ENCODE data around the gene TLE4. TPM values are rescaled to one million over a fixed set of nuclear protein-coding genes. Genes with fewer than 3 reads are reported as not detected.

TLE4 gene
- total and polyA plus RNA-seq, 10 of the 15 experiments (the other 5 are each of a cell fraction or from before 2014, with no cell fraction given) = 5.3 to 53.3 (median 23.3) TPM

GRCh38 chr9:79581388-79581787 is 9.6 kb downstream of the TLE4 start:
- peaks cover 1 to 2% of the 10 kb centered on the region in 2 experiments for H3K36me3 ChIP-seq (ENCODE audit: control insufficient read depth in 2 of 2, insufficient read depth in 2 of 2, low read length in 1 of 2)
- FAIRE-seq (no peak), DNase-seq (ENCODE audit: low read depth, low spot score) (no peak), ATAC-seq (no peak)
- RAD21 ChIA-PET (ENCODE audit: unreplicated experiment) = no interaction called here
- H4K20me1 ChIP-seq (ENCODE audit: control insufficient read depth, insufficient read depth) = no peaks in the 10 kb centered on the region; the same call in 1 of the 2 replicates
- intact Hi-C loops (cut with micrococcal nuclease; ENCODE audit: unreplicated experiment) (no loop called here), in situ Hi-C loops (cut with MboI) (no loop called here)
- SMC1A ChIA-PET (ENCODE audit: uncharacterized antibody, unreplicated experiment) = interaction anchor here (2.5 to 4.0 kb wide), 2 partner anchors 13 to 23 kb away, joined by 7 to 26 read pairs; no protein-coding TSS in a partner anchor
- CTCF ChIA-PET = interaction anchor here (0.7 to 1.3 kb wide), 2 partner anchors 23 to 44 kb away, joined by 3 to 4 read pairs; no protein-coding TSS in a partner anchor
- no peak overlapping the region for H3K27ac ChIP-seq (ENCODE audit: control insufficient read depth, insufficient read depth)
- whole genome bisulfite sequencing (ENCODE audit: insufficient coverage, insufficient replicate concordance, low lambda C conversion rate, missing lambda C conversion rate) = 96% methylated on average over 3 of the region's 3 CpGs
- H3K79me2 ChIP-seq (ENCODE audit: control insufficient read depth, insufficient read depth, low read length) = peaks cover 2% of the 10 kb centered on the region
- no peak overlapping the region for H3K9ac ChIP-seq (ENCODE audit: control insufficient read depth, insufficient read depth, low read length)
- no TSS peak for BruUV-seq (replicated peaks)
- no peak overlapping the region for H3K4me3 ChIP-seq
- POLR2A ChIA-PET = interaction anchor here (1.8 kb wide), 1 partner anchor 9 kb away, joined by 5 read pairs; no protein-coding TSS in a partner anchor
- TF ChIP-seq KAT2A (conservative IDR thresholded peaks at IDR 0.05; ENCODE audit: control insufficient read depth, low read depth, low read length) (no peak), ZNF384 (IDR thresholded peaks at IDR 0.05; ENCODE audit: borderline replicate concordance, low read depth, low read length) (no peak), RAD51 (IDR thresholded peaks at IDR 0.05) (no peak), BMI1 (IDR thresholded peaks at IDR 0.05; ENCODE audit: borderline replicate concordance) (no peak), ZNF217 (IDR thresholded peaks at IDR 0.05) (no peak), ZNF207 (IDR thresholded peaks at IDR 0.05; ENCODE audit: borderline replicate concordance) (no peak)
- TF ChIP-seq, protein P1, sequence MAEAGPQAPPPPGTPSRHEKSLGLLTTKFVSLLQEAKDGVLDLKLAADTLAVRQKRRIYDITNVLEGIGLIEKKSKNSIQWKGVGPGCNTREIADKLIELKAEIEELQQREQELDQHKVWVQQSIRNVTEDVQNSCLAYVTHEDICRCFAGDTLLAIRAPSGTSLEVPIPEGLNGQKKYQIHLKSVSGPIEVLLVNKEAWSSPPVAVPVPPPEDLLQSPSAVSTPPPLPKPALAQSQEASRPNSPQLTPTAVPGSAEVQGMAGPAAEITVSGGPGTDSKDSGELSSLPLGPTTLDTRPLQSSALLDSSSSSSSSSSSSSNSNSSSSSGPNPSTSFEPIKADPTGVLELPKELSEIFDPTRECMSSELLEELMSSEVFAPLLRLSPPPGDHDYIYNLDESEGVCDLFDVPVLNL (IDR thresholded peaks at IDR 0.05; ENCODE audit: low read depth, low read length) = no peak
- TF ChIP-seq, protein P2, sequence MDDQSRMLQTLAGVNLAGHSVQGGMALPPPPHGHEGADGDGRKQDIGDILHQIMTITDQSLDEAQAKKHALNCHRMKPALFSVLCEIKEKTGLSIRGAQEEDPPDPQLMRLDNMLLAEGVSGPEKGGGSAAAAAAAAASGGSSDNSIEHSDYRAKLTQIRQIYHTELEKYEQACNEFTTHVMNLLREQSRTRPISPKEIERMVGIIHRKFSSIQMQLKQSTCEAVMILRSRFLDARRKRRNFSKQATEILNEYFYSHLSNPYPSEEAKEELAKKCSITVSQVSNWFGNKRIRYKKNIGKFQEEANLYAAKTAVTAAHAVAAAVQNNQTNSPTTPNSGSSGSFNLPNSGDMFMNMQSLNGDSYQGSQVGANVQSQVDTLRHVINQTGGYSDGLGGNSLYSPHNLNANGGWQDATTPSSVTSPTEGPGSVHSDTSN (IDR thresholded peaks at IDR 0.05; ENCODE audit: insufficient replicate concordance, low read depth, low read length) = no peak
- H3K4me2 ChIP-seq (ENCODE audit: control insufficient read depth, insufficient read depth) = no peak overlapping the region
- H2AFZ ChIP-seq (ENCODE audit: control insufficient read depth, low read depth, low read length) = no peak overlapping the region
- no peaks in the 10 kb centered on the region for H3K27me3 ChIP-seq (replicated peaks in 1 of 2; ENCODE audit: control insufficient read depth in 2 of 2, insufficient read depth in 2 of 2, low read length in 1 of 2)
- no peaks in the 10 kb centered on the region for H3K4me1 ChIP-seq (ENCODE audit: control insufficient read depth, insufficient read depth, low read length)
- H3K9me3 ChIP-seq (replicated peaks; ENCODE audit: control insufficient read depth, insufficient read depth, low read length) = no peaks in the 10 kb centered on the region
